Type B pancreatic cell (in vitro differentiated cells): Measurements from ENCODE around the gene MYO16. TPM values are rescaled to one million over a fixed set of nuclear protein-coding genes. Genes with fewer than 3 reads are reported as not detected.

ENCODE experiments used
- DNase-seq: peaks from one replicate; pipeline ENCODE4 v3.0.0; 2021; ENCODE audit warnings: mixed read lengths; ENCODE audit not compliant: unreplicated experiment; ENCODE audit errors: extremely low spot score
- H3K27ac Mint-ChIP-seq: 2 replicates; pipeline ENCODE4 v1.8.0; 2021; ENCODE audit warnings: mild to moderate bottlenecking, mixed read lengths
- H3K27me3 Mint-ChIP-seq: 2 replicates; pipeline ENCODE4 v1.8.0; 2021; ENCODE audit warnings: mixed read lengths
- H3K36me3 Mint-ChIP-seq: 2 replicates; pipeline ENCODE4 v1.8.0; 2021; ENCODE audit warnings: mixed read lengths
- H3K4me1 Mint-ChIP-seq: one replicate; pipeline ENCODE4 v1.8.0; 2021; ENCODE audit warnings: mixed read lengths; ENCODE audit not compliant: unreplicated experiment
- H3K4me3 Mint-ChIP-seq: 2 replicates; pipeline ENCODE4 v1.8.0; 2021; ENCODE audit warnings: mild to moderate bottlenecking, mixed read lengths
- H3K9me3 Mint-ChIP-seq: 2 replicates; pipeline ENCODE4 v1.8.0; 2021; ENCODE audit warnings: mixed read lengths
- total RNA-seq: library from RNA; stranded (reverse); gene quantifications from 2 replicates; pipeline ENCODE4 v1.2.1, GENCODE V29; 2021; ENCODE audit warnings: low replicate concordance
- TF ChIP-seq, protein P1 (sequence below): fragments of 200-600 bp; sonication (generic); conservative IDR thresholded peaks from 2 replicates; pipeline ENCODE4 v1.5.0; 2021; ENCODE audit warnings: antibody characterized with exemption, mild to moderate bottlenecking

Gene MYO16
- total RNA-seq, 1 donor from 2014 or later, result 1.5 TPM

DNA sequence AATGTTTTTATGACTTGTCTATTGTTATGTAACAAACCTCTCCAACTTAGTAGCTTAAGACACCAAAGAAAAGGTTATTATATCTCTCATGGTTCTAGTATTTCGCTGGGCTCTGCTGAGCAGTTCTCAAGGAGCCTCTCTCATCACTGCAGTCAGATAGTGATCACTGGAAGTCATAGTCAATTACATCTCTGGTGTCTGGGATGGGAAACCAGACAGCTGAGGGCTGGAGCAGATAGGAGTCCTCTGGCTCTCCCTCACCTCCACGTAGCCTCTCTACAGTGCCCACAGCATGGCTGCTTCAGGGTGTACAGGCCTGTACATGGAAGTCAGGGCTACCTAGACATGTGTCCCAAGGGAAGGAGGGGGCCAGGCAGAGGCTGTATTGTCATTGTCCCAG is 507.5 kb downstream of the MYO16 start:
- TF ChIP-seq, protein P1, sequence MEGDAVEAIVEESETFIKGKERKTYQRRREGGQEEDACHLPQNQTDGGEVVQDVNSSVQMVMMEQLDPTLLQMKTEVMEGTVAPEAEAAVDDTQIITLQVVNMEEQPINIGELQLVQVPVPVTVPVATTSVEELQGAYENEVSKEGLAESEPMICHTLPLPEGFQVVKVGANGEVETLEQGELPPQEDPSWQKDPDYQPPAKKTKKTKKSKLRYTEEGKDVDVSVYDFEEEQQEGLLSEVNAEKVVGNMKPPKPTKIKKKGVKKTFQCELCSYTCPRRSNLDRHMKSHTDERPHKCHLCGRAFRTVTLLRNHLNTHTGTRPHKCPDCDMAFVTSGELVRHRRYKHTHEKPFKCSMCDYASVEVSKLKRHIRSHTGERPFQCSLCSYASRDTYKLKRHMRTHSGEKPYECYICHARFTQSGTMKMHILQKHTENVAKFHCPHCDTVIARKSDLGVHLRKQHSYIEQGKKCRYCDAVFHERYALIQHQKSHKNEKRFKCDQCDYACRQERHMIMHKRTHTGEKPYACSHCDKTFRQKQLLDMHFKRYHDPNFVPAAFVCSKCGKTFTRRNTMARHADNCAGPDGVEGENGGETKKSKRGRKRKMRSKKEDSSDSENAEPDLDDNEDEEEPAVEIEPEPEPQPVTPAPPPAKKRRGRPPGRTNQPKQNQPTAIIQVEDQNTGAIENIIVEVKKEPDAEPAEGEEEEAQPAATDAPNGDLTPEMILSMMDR, result no peak
- Mint-ChIP-seq H3K27ac (peak overlapping the region; percentile 34), H3K27me3 (no peaks in the 10 kb centered on the region), H3K9me3 (no peaks in the 10 kb centered on the region), H3K36me3 (no peaks in the 10 kb centered on the region), H3K4me1 (no peaks in the 10 kb centered on the region), H3K4me3 (no peak overlapping the region)
- no peak for DNase-seq

DNA sequence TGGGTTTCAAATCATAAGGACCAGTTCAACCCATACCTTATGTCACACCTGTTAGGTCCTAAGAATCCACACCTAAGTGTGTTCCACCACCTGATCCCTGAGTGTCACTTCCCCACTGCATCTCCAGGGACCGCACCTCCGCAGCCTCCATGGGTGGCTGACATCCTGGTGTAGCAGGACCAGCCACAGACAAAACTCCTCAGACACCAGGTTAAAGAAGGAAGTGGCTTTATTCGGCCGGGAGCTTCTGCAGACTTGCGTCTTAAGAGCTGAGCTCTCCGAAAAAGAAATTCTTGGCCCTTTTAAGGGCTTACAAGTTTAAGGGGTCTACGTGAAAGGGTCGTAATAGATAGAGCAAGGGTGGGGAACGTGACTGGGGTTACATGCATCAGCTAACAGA is 509.9 kb downstream of the MYO16 start:
- H3K4me1 Mint-ChIP-seq, result no peaks in the 10 kb centered on the region
- H3K4me3 Mint-ChIP-seq, result no peak overlapping the region
- TF ChIP-seq, protein P1, result no peak
- H3K27ac Mint-ChIP-seq, result no peak overlapping the region
- DNase-seq, result no peak
- no peaks in the 10 kb centered on the region for H3K27me3 Mint-ChIP-seq
- no peaks in the 10 kb centered on the region for H3K9me3 Mint-ChIP-seq
- no peaks in the 10 kb centered on the region for H3K36me3 Mint-ChIP-seq

DNA sequence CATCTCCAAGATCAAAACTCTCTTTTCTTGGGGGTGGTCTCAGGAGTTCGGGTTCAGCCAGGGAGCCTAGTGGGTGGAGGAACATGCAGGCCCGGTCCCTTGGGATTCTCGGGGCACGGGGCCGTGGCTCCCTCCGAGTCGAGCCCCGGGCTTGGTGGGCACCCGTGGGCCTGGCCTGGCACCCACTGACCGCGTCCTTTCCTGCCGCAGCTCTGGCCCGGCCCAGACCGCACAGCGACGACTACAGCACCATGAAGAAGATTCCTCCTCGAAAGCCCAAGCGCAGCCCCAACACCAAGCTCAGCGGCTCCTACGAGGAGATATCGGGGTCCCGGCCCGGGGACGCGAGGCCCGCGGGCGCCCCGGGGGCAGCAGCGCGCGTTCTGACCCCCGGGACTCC is 510.6 kb downstream of the MYO16 start:
- Mint-ChIP-seq H3K36me3 (no peaks in the 10 kb centered on the region), H3K9me3 (no peaks in the 10 kb centered on the region), H3K4me3 (no peak overlapping the region), H3K4me1 (no peaks in the 10 kb centered on the region), H3K27me3 (no peaks in the 10 kb centered on the region), H3K27ac (no peak overlapping the region)
- TF ChIP-seq, protein P1, result no peak
- DNase-seq, result no peak

DNA sequence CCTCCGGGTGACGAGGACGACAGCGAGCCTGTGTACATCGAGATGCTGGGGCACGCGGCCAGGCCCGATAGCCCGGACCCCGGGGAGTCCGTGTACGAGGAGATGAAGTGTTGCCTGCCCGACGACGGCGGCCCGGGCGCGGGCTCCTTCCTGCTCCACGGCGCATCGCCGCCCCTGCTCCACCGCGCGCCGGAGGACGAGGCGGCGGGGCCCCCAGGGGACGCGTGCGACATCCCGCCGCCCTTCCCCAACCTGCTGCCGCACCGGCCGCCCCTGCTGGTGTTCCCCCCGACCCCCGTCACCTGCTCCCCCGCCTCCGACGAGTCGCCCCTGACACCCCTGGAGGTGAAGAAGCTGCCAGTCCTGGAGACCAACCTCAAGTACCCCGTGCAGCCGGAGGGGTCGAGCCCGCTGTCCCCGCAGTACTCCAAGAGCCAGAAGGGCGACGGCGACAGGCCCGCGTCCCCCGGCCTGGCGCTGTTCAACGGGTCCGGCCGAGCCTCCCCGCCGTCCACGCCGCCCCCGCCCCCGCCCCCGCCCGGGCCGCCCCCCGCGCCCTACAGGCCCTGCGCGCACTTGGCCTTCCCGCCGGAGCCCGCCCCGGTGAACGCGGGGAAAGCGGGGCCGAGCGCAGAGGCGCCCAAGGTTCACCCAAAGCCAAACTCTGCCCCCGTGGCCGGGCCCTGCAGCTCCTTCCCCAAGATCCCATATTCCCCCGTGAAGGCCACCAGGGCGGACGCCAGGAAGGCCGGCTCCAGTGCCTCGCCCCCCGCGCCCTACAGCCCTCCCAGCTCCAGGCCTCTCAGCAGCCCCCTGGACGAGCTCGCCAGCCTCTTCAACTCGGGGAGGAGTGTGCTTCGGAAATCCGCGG is 511.3 kb downstream of the MYO16 start:
- no peak for DNase-seq
- Mint-ChIP-seq H3K27me3 (no peaks in the 10 kb centered on the region), H3K4me3 (no peak overlapping the region), H3K27ac (no peak overlapping the region), H3K36me3 (no peaks in the 10 kb centered on the region), H3K9me3 (no peaks in the 10 kb centered on the region), H3K4me1 (peaks cover 3% of the 10 kb centered on the region)
- TF ChIP-seq, protein P1, result no peak

DNA sequence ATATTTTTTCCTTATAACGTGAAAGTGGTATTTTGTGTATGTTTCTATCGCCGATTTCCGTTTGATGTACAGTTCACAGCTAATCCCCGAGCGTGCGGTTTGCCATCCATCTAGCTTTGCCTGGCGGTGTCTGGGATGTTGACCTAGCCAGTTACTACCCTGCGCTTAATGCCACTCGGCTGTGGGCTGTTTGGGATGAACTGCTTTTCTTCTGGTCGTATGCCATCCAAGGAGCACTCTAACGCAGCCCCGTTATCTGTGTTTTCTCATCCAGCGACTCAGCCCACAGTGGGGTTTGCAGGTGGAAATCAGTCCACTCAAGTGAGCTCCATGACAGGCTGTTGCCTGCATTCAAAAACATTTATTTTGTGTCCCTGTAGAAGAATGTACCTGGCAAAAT is 512.3 kb downstream of the MYO16 start:
- H3K9me3 Mint-ChIP-seq, result no peaks in the 10 kb centered on the region
- TF ChIP-seq, protein P1, result no peak
- H3K27me3 Mint-ChIP-seq, result no peaks in the 10 kb centered on the region
- no peak for DNase-seq
- peaks cover 4% of the 10 kb centered on the region for H3K4me1 Mint-ChIP-seq
- H3K36me3 Mint-ChIP-seq, result no peaks in the 10 kb centered on the region
- H3K4me3 Mint-ChIP-seq, result no peak overlapping the region
- H3K27ac Mint-ChIP-seq, result no peak overlapping the region
